Neural cell (in vitro differentiated cells): ENCODE data around the gene PHTF2. TPM values are rescaled to one million over a fixed set of nuclear protein-coding genes. Genes with fewer than 3 reads are reported as not detected.

ENCODE experiments used
- H2AFZ ChIP-seq: fragments of 200-600, 300-800 bp; sonication (generic), shearing (Covaris generic); 2 replicates; pipeline ENCODE4 v1.6.0; 2014; ENCODE audit warnings: low read depth, mild to moderate bottlenecking, antibody characterized with exemption, low read length, moderate library complexity
- H3F3A ChIP-seq: fragments of 200-600 bp; shearing (Covaris generic); 2 replicates; pipeline ENCODE4 v1.6.1; 2016; ENCODE audit warnings: mild to moderate bottlenecking, moderate library complexity, mixed read lengths, antibody characterized with exemption, low read length; ENCODE audit not compliant: insufficient read depth, poor library complexity, severe bottlenecking
- H3K27ac ChIP-seq: fragments of 200-600, 300-800 bp; sonication (generic), shearing (Covaris generic); 2 replicates; pipeline ENCODE4 v1.5.1; 2014; ENCODE audit warnings: mild to moderate bottlenecking, low read length, moderate library complexity
- H3K27me3 ChIP-seq: fragments of 300-800, 200-600 bp; sonication (generic), shearing (Covaris generic); 2 replicates; pipeline ENCODE4 v1.6.0; 2014; ENCODE audit warnings: mild to moderate bottlenecking, low read depth, low read length, moderate library complexity; ENCODE audit not compliant: insufficient read depth
- H3K36me3 ChIP-seq: fragments of 300-800, 200-600 bp; sonication (generic), shearing (Covaris generic); 2 replicates; pipeline ENCODE4 v1.5.1; 2014; ENCODE audit warnings: mild to moderate bottlenecking, antibody characterized with exemption, low read length, moderate library complexity; ENCODE audit not compliant: insufficient read depth
- H3K4me2 ChIP-seq: fragments of 300-800, 200-600 bp; sonication (generic), shearing (Covaris generic); 2 replicates; pipeline ENCODE4 v1.6.0; 2014; ENCODE audit warnings: mild to moderate bottlenecking, low read length
- H3K4me3 ChIP-seq: fragments of 300-800, 200-600 bp; sonication (generic), shearing (Covaris generic); 2 replicates; pipeline ENCODE4 v1.5.1; 2014; ENCODE audit warnings: mild to moderate bottlenecking, low read length, moderate library complexity
- H3K79me2 ChIP-seq: fragments of 200-600 bp; shearing (Covaris generic); replicated peaks from 2 replicates; pipeline ENCODE4 v1.6.0; 2014; ENCODE audit warnings: mild to moderate bottlenecking, low read length, moderate library complexity; ENCODE audit not compliant: insufficient read depth
- H3K9ac ChIP-seq: fragments of 300-800, 200-600 bp; sonication (generic), shearing (Covaris generic); 2 replicates; pipeline ENCODE4 v1.6.1; 2016; ENCODE audit warnings: mild to moderate bottlenecking, low read length, mixed read lengths
- H3K9me2 ChIP-seq: fragments of 200-600 bp; shearing (Covaris generic); 2 replicates; pipeline ENCODE4 v1.6.1; 2016; ENCODE audit warnings: mild to moderate bottlenecking, low read length, mixed read lengths; ENCODE audit not compliant: insufficient read depth
- H3K9me3 ChIP-seq: fragments of 200-600, 300-800 bp; sonication (generic), shearing (Covaris generic); 2 replicates; pipeline ENCODE4 v1.6.1; 2016; ENCODE audit warnings: mild to moderate bottlenecking, mixed run types, low read length, moderate library complexity, mixed read lengths
- H4K20me1 ChIP-seq: fragments of 200-600 bp; shearing (Covaris generic); 2 replicates; pipeline ENCODE4 v1.6.1; 2016; ENCODE audit warnings: mild to moderate bottlenecking, mixed run types; ENCODE audit not compliant: insufficient read depth
- EP300 ChIP-seq: fragments of 450-650 bp; conservative IDR thresholded peaks from 2 replicates; pipeline ENCODE4 v1.6.1; 2014; ENCODE audit warnings: antibody characterized with exemption, mild to moderate bottlenecking, moderate library complexity; ENCODE audit not compliant: poor library complexity, severe bottlenecking
- EZH2 ChIP-seq: fragments of 200-600, 300-800 bp; shearing (Covaris generic), sonication (generic); IDR thresholded peaks from 2 replicates; pipeline ENCODE4 v1.6.1; 2014; ENCODE audit warnings: antibody characterized with exemption, low read length, borderline replicate concordance, mild to moderate bottlenecking; ENCODE audit not compliant: insufficient read depth, poor library complexity, severe bottlenecking
- MXI1 ChIP-seq: fragments of 450-650 bp; conservative IDR thresholded peaks from 2 replicates; pipeline ENCODE4 v1.6.1; 2014; ENCODE audit warnings: antibody characterized with exemption, mild to moderate bottlenecking; ENCODE audit not compliant: poor library complexity, severe bottlenecking
- POLR2AphosphoS5 ChIP-seq: IDR thresholded peaks from 2 replicates; pipeline ENCODE4 v1.6.1; 2012
- RAD21 ChIP-seq: fragments of 450-650 bp; conservative IDR thresholded peaks from 2 replicates; pipeline ENCODE4 v1.6.1; 2014; ENCODE audit warnings: antibody characterized with exemption, mild to moderate bottlenecking, moderate library complexity
- SMC3 ChIP-seq: fragments of 450-650 bp; conservative IDR thresholded peaks from 2 replicates; pipeline ENCODE4 v1.6.1; 2014; ENCODE audit warnings: antibody characterized with exemption, mild to moderate bottlenecking, moderate library complexity; ENCODE audit not compliant: poor library complexity
- TAF1 ChIP-seq: IDR thresholded peaks from 2 replicates; pipeline ENCODE4 v1.6.1; 2012; ENCODE audit warnings: low read depth
- polyA plus RNA-seq: library from polyadenylated mRNA; depleted of rRNA; stranded (reverse); fragments of >200 nt; gene quantifications from 2 replicates; pipeline ENCODE4 v1.2.3, GENCODE V29; 2014
- TF ChIP-seq, protein P1 (sequence below): IDR thresholded peaks from 2 replicates; pipeline ENCODE4 v1.6.1; 2012; ENCODE audit warnings: borderline replicate concordance
- TF ChIP-seq, protein P2 (sequence below): fragments of 450-650 bp; IDR thresholded peaks from 2 replicates; pipeline ENCODE4 v1.5.1; 2014; ENCODE audit warnings: antibody characterized with exemption, mild to moderate bottlenecking, moderate library complexity; ENCODE audit not compliant: poor library complexity, severe bottlenecking

Gene PHTF2
- polyA plus RNA-seq, 1 donor from 2014 or later = 34.4 TPM

DNA sequence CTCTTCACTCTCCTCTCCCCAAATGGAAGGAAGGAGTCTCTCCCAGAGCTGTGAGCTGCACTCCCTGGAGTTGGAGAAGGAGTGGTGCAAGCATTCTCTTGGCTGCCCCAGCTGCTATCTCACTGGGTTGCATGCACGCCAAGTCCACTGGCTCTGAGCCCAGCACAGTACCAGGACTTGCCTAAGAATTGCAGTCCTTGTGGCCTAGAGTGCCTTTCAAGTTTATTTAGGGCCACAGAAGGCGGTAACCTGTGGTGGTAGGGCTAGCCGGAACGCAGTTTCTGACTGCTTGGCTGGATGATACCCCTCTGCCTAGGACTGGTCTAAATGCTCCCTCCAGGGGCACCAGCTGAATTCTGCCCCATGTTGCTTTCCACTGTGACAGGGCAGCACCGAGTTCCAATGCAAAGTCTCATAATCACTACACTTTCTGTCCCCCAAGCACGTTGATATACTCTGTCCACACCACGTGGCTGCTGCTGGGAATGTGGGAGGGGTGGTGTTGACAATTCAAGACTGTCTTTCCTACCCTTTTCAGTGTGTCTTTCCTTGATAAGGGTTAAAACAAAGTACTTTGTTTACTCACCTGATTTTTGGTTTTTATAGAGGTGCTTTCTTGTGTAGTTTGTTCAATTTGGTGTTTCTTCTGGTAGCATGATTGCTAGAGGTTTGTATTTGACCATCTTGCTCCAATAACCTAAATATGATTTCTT, 57.0 kb downstream of the PHTF2 start (continued):
- TF ChIP-seq MXI1 (no peak), POLR2AphosphoS5 (no peak)

DNA sequence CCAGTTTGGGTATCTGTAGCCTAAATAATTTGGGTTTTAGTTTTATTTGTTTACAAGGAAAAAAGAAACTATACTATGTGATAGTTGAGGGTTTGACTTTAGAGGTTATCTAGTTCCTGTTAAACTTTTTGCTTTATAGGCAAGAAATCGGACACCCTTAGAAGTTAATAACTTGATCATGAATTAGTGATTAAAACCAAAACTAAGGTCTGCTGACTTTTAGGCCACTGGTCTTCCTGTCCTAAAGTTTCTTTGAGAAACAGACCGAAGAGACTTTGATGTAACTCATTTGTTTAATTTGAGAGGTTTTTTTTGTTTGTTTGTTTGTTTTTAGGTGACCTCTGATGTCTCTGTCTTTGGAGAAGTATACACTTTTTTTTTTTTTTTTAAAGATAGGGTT, 59.7 kb downstream of the PHTF2 start:
- H3K9ac ChIP-seq = no peak overlapping the region
- H3F3A ChIP-seq = no peaks in the 10 kb centered on the region
- no peaks in the 10 kb centered on the region for H3K79me2 ChIP-seq
- H3K4me2 ChIP-seq = no peak overlapping the region
- H4K20me1 ChIP-seq = no peaks in the 10 kb centered on the region
- no peaks in the 10 kb centered on the region for H3K9me2 ChIP-seq
- TF ChIP-seq EZH2 (no peak), EP300 (no peak), SMC3 (no peak)
- TF ChIP-seq, protein P1, sequence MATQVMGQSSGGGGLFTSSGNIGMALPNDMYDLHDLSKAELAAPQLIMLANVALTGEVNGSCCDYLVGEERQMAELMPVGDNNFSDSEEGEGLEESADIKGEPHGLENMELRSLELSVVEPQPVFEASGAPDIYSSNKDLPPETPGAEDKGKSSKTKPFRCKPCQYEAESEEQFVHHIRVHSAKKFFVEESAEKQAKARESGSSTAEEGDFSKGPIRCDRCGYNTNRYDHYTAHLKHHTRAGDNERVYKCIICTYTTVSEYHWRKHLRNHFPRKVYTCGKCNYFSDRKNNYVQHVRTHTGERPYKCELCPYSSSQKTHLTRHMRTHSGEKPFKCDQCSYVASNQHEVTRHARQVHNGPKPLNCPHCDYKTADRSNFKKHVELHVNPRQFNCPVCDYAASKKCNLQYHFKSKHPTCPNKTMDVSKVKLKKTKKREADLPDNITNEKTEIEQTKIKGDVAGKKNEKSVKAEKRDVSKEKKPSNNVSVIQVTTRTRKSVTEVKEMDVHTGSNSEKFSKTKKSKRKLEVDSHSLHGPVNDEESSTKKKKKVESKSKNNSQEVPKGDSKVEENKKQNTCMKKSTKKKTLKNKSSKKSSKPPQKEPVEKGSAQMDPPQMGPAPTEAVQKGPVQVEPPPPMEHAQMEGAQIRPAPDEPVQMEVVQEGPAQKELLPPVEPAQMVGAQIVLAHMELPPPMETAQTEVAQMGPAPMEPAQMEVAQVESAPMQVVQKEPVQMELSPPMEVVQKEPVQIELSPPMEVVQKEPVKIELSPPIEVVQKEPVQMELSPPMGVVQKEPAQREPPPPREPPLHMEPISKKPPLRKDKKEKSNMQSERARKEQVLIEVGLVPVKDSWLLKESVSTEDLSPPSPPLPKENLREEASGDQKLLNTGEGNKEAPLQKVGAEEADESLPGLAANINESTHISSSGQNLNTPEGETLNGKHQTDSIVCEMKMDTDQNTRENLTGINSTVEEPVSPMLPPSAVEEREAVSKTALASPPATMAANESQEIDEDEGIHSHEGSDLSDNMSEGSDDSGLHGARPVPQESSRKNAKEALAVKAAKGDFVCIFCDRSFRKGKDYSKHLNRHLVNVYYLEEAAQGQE = no peak
- no peaks in the 10 kb centered on the region for H3K27me3 ChIP-seq
- H3K9me3 ChIP-seq = no peaks in the 10 kb centered on the region
- H3K4me3 ChIP-seq = no peak overlapping the region
- no peaks in the 10 kb centered on the region for H3K36me3 ChIP-seq
- no peak overlapping the region for H2AFZ ChIP-seq
- H3K27ac ChIP-seq = no peak overlapping the region

DNA sequence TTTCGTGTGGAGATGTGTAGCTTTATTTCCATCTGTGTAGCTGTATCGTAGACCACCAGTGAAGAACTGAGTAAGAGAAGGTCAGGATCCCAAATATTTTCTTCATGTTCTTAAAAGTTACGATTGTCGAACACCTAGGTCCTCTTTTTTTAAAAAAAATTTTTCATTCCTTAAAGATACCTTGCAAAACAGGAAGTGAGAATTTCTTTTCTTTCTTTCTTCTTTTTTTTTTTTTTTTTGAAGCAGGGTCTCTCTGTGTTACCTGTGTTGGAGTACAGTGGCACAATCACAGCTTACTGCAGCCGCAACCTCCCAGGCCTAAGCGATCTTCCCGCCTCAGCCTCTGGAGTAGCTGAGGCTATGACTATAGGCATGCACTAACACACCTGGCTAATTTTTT, 60.8 kb downstream of the PHTF2 start:
- H4K20me1 ChIP-seq = no peaks in the 10 kb centered on the region
- H3K36me3 ChIP-seq = no peaks in the 10 kb centered on the region
- no peak overlapping the region for H2AFZ ChIP-seq
- H3K79me2 ChIP-seq = no peaks in the 10 kb centered on the region
- H3K9ac ChIP-seq = no peak overlapping the region
- H3K9me2 ChIP-seq = no peaks in the 10 kb centered on the region
- H3K27me3 ChIP-seq = no peaks in the 10 kb centered on the region
- H3K9me3 ChIP-seq = no peaks in the 10 kb centered on the region
- H3K27ac ChIP-seq = no peak overlapping the region
- TF ChIP-seq RAD21 = no peak
- no peak overlapping the region for H3K4me2 ChIP-seq
- H3K4me3 ChIP-seq = no peak overlapping the region
- H3F3A ChIP-seq = no peaks in the 10 kb centered on the region

DNA sequence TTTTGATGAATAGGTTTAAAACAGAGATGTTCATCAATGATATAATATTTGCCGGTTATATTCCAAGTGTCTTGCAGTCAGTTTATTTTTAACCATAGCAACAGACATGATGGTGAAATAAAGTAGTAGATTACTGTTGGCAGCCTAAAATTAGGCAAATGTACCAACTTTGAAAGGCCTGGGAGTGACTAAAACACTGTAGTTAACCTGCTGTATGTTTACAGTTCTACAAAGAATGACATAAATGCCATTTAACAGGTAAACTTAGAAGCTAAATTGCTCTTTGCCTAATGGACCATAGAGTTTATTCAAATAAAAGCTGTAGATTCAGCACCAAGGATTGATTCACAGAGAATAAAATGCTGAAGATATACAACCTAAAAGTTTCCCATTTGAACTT, 64.1 kb downstream of the PHTF2 start:
- no peak for TF ChIP-seq POLR2AphosphoS5
- no peak for TF ChIP-seq EP300
- no peak for TF ChIP-seq MXI1
- TF ChIP-seq, protein P2, sequence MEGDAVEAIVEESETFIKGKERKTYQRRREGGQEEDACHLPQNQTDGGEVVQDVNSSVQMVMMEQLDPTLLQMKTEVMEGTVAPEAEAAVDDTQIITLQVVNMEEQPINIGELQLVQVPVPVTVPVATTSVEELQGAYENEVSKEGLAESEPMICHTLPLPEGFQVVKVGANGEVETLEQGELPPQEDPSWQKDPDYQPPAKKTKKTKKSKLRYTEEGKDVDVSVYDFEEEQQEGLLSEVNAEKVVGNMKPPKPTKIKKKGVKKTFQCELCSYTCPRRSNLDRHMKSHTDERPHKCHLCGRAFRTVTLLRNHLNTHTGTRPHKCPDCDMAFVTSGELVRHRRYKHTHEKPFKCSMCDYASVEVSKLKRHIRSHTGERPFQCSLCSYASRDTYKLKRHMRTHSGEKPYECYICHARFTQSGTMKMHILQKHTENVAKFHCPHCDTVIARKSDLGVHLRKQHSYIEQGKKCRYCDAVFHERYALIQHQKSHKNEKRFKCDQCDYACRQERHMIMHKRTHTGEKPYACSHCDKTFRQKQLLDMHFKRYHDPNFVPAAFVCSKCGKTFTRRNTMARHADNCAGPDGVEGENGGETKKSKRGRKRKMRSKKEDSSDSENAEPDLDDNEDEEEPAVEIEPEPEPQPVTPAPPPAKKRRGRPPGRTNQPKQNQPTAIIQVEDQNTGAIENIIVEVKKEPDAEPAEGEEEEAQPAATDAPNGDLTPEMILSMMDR = no peak
- TF ChIP-seq SMC3 = no peak
- TF ChIP-seq TAF1 = no peak
- no peak for TF ChIP-seq EZH2
- no peak for TF ChIP-seq RAD21
- TF ChIP-seq, protein P1 = no peak
- no peak overlapping the region for H3K27ac ChIP-seq
- no peaks in the 10 kb centered on the region for H4K20me1 ChIP-seq
- no peaks in the 10 kb centered on the region for H3K36me3 ChIP-seq
- no peaks in the 10 kb centered on the region for H3K27me3 ChIP-seq
- no peak overlapping the region for H3K9ac ChIP-seq
- H3K4me2 ChIP-seq = no peak overlapping the region
- H3K9me3 ChIP-seq = no peaks in the 10 kb centered on the region
- H3K4me3 ChIP-seq = no peak overlapping the region
- H2AFZ ChIP-seq = no peak overlapping the region
- no peaks in the 10 kb centered on the region for H3K79me2 ChIP-seq
- H3F3A ChIP-seq = no peaks in the 10 kb centered on the region
- H3K9me2 ChIP-seq = no peaks in the 10 kb centered on the region
